ENCODE data around the gene MAJIN.

MAJIN gene

DNA sequence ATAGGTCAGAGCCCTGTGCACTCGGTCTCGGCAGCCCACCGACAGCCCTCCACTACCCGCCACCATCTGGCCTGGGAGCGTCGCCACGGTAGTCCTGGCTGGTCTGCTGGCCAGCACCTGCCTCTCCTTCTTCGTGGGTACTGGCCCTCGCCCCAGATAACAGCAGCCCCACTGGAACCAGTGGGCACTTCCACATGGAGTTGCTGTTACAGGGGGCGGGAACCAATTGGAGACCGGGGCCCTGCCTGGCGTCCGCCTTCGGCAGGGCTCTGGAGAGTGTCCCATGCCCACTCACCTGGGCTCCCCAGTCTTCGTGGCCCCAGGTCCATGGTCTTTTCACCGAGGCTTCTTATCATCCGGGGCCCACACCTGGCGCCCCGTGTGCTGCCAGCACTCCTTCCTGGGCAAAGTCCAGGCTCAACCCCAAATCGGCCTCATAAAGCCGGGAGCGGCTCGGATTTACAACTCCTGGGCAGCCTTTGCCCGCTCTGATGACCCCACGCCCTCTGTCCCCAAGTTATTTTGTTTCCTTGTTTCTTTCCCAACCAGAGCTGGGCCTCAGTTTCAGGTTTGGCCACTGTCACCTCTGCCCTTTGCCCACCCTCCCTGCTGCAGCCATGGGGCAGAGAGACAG lies 80.6 kb downstream of the MAJIN start:
- DNase-seq = no peak

DNA sequence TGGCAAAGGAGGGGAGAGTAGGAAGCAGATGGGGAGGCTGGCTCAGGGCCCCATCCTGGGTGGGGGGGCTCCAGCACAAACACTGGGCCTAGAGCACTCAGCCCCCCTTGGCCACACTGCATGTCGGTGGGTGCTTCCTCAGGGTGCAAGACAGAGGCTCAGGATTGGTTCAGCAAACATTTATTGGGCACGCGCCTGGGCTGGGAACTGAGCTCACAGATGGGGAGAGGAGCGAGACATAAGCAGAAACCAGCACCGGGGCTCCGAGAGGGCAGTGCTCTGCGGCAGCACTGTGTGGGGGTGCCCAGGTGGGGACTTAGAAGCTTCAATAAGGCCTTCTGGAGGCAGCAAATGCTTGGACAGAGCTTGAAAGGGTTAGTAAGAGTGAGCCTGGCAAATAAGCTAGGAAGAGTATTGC lies 81.4 kb downstream of the MAJIN start:
- DNase-seq = no peak

DNA sequence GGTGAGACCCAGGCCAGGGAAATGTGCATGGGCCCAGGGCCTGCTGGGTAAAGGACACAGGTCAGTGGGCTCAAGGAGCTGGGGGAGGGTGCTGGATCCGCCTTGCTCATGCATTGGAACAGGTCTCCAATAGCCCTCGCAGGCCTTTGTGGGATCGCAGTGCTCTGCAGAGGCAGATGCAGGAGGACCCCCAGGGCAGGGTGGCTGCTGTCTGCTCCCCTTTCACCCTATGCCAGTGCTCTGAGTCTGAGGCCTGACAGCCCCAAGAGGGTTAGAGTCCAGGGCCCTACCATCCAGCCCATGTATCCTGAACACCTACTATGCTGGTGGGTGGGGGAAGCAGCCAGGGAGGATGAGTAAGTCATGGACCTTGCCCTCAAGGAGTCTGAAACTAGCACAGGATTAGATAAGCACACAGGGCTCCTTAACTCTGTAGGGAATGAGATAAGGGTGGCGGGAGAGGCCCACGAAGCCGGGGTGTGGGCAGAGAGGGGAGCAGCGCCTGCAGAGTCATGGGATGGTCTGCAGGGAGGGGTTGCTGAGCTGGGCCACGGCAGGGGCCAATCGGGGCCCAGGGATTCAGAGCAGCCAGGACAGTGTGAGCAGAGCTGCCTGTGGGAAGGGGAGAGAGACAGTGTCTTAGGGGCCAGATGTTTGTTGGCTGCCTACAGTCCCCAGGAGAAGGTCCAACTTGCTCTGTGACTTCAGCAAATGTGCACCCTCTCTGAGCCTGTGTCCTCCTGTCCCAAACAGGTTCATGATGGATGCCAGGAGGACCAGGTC lies 83.0 kb downstream of the MAJIN start:
- DNase-seq = no peak

DNA sequence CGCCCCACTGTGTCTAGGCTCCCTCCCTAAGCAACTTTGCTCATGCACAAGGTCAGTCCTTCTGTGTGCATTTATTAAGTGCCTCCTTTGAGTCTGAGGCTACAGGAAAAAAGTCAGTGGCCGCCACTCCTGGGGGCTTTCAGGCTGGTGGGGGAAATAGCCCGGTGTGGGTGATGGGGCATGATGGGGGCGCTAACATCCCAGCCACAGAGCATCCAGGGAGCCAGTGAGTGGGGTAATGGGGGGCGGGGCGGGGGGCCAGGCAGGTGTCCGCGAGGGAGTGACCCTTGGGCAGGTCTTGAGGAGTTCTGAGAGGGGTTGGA lies 83.5 kb downstream of the MAJIN start:
- no peak for DNase-seq
